ENCODE results near the gene TOGARAM2.
"Not testable (repeated sequence)": the region's sequence is repeated elsewhere in the genome, so short reads cannot be mapped to it uniquely, and the experiment has no call there.

TOGARAM2 gene

DNA sequence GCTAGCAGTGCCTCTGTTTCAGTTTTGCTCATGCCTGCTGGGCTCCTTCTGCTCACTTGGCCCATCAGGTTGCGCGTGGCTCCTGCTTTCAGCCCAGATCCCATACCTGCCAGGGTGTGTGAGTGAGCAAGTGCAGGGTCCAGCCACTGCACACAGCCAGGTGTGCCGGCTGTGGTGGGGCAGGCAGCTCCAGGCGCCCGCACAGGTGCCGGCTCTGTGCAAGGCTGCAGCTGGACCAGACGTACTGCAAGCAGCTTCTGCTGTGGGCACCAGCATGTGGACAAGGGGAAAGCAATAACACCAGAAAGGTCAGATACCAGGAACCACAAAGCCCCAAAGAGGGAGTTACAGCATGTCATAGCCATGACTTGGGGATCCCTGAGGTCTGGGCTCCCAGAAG lies 98.8 kb downstream of the TOGARAM2 start:
- Mint-ChIP-seq H3K27me3 (ENCODE audit: low read depth, poor library complexity) (peaks cover 8% of the 10 kb centered on the region), H3K27ac (no peak overlapping the region), H3K36me3 (ENCODE audit: low read depth) (no peaks in the 10 kb centered on the region), H3K4me3 (no peak overlapping the region), H3K4me1 (peaks cover 11% of the 10 kb centered on the region), H3K9me3 (peaks cover 24% of the 10 kb centered on the region)
- DNase-seq: no peak
- TF ChIP-seq, protein P1, sequence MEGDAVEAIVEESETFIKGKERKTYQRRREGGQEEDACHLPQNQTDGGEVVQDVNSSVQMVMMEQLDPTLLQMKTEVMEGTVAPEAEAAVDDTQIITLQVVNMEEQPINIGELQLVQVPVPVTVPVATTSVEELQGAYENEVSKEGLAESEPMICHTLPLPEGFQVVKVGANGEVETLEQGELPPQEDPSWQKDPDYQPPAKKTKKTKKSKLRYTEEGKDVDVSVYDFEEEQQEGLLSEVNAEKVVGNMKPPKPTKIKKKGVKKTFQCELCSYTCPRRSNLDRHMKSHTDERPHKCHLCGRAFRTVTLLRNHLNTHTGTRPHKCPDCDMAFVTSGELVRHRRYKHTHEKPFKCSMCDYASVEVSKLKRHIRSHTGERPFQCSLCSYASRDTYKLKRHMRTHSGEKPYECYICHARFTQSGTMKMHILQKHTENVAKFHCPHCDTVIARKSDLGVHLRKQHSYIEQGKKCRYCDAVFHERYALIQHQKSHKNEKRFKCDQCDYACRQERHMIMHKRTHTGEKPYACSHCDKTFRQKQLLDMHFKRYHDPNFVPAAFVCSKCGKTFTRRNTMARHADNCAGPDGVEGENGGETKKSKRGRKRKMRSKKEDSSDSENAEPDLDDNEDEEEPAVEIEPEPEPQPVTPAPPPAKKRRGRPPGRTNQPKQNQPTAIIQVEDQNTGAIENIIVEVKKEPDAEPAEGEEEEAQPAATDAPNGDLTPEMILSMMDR (IDR thresholded peaks at IDR 0.05): no peak

DNA sequence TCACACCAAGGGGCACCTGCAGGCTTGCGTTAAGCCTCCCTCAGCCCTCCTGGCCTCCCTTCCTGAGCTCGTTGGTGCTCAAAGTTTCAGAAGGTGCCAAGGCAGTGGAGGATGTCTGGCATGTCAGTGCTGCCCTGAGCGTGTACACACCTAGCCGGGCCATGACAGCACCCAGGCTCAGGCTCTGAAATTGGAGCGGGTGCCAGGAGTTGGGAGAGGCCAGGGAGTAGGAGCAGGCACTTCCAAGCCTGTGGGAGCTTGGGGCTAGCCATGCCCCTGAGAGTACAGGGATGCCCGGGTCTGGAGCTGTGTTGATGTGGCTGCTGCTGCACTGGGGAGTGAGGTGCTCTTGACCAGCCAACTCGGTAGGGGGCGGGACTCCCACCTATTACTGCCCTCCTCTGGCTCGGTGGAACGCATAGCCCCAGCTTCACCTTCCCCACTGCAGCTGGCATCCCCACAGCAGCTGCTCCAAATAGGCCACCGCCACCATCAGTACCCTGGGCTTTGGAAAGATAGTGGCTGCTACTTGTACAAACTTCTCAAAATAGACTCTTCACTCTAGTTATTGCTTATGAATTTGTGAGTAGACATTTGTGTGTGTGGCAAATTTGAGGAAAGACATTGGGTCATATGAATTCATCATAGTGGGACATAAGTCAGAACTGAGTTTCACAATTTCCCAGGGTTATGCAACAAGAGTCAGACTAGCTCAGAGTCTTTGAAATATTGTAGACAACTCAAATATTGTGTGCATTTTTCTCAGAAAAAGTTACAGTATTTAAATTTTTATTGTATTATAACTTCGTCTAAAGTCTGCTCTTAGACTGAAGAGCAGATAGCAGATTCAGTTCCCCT lies 100.0 kb downstream of the TOGARAM2 start:
- Mint-ChIP-seq H3K27ac (no peak overlapping the region), H3K27me3 (ENCODE audit: low read depth, poor library complexity) (peaks cover 8% of the 10 kb centered on the region), H3K36me3 (ENCODE audit: low read depth) (no peaks in the 10 kb centered on the region), H3K4me3 (no peak overlapping the region), H3K4me1 (peaks cover 11% of the 10 kb centered on the region), H3K9me3 (peaks cover 24% of the 10 kb centered on the region)
- TF ChIP-seq, protein P1 (IDR thresholded peaks at IDR 0.05): no peak
- DNase-seq: no peak

DNA sequence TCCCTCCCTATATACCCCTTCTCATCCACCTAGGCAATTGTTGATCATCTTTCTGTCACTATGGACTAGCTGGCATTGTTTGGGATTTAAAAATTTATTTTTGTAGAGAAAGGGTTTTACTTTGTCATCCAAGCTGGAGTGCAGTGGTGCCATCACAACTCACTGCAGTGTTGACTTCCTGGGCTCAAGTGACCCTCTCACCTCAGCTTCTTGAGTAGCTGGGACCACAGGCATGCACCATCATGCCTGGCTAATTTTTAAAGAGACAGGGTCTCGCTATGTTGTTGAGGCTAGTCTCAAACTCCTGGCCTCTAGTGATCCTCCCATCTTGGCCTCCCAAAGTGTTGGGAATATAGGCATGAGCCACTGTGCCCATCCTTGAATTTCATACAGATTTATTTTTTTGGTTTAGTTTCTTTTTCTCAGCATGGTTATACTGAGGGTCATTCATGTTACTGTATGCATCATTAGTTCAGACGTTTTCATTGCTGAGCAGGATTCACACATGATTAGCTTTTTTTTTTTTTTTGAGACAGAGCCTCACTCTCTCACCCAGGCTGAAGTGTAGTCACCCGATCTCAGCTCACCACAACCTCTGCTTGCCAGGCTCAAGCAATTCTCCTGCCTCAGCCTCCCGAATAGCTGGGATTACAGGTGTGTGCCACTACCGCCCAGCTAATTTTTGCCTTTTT lies 101.9 kb downstream of the TOGARAM2 start:
- Mint-ChIP-seq H3K4me1 (peaks cover 11% of the 10 kb centered on the region), H3K27me3 (ENCODE audit: low read depth, poor library complexity) (peaks cover 12% of the 10 kb centered on the region), H3K9me3 (peaks cover 20% of the 10 kb centered on the region), H3K4me3 (no peak overlapping the region), H3K27ac (no peak overlapping the region), H3K36me3 (ENCODE audit: low read depth) (no peaks in the 10 kb centered on the region)
- TF ChIP-seq, protein P1 (IDR thresholded peaks at IDR 0.05): no peak
- no peak for DNase-seq

DNA sequence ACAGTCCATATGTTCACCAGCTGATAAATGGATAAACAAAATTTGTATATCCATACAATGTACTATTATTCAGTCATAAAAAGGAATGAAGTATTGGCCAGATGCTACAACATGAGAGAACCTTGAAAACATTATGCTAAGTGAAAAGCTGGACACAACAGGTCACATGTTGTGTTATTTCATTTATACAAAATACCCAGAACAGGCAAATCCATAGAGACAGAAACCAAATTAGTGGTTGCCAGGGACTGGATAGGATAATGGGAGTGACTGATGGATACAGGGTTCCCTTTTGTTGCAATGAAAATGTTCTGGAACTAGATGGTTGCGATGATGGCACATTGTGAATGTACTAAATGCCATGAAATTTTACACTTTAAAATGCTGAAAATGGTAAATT lies 103.5 kb downstream of the TOGARAM2 start:
- TF ChIP-seq, protein P1 (IDR thresholded peaks at IDR 0.05): no peak
- DNase-seq: no peak
- peaks cover 14% of the 10 kb centered on the region for H3K27me3 Mint-ChIP-seq (ENCODE audit: low read depth, poor library complexity)
- peaks cover 13% of the 10 kb centered on the region for H3K9me3 Mint-ChIP-seq
- no peak overlapping the region for H3K4me3 Mint-ChIP-seq
- peaks cover 11% of the 10 kb centered on the region for H3K4me1 Mint-ChIP-seq
- no peaks in the 10 kb centered on the region for H3K36me3 Mint-ChIP-seq (ENCODE audit: low read depth)
- no peak overlapping the region for H3K27ac Mint-ChIP-seq

DNA sequence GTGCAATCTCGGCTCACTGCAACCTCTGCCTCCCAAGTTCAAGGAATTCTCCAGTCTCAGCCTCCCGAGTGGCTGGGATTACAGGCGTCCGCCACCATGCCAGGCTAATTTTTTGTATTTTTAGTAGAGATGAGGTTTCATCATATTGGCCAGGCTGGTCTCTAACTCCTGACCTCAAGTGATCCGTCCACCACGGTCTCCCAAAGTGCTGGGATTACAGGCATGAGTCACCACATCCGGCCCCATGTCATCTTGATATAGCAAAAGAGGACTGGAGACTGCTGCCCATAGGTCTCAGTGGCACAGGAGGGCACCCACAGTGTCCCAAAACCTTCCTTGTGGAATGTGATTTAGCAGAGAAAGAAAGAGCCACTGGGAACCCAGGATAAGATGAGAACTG lies 109.2 kb downstream of the TOGARAM2 start:
- H3K4me1 Mint-ChIP-seq; H3K36me3 Mint-ChIP-seq (ENCODE audit: low read depth); H3K27ac Mint-ChIP-seq; H3K4me3 Mint-ChIP-seq; H3K9me3 Mint-ChIP-seq; DNase-seq: not testable (repeated sequence)
- H3K27me3 Mint-ChIP-seq (ENCODE audit: low read depth, poor library complexity): peaks cover 17% of the 10 kb centered on the region

DNA sequence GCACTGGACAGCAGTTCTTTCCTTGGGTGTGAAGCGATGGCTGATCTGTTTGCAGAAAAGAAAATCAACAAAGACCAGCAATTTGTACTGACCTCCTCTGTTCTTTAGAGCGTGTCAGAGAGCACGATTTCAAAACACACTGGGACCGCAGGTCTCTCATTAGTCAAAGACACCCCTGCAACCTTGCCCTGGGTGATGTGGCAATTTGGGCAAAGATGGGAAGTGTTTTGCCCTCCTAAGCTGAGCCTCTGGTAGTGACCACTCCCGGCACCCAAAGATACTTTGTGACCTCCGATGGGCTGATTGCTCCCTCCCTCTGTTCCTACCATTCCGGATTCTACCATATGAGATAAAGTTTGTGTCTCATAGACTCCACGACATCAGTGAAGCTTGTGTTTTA lies 115.9 kb downstream of the TOGARAM2 start:
- no peak overlapping the region for H3K27ac Mint-ChIP-seq
- no peak for DNase-seq
- no peaks in the 10 kb centered on the region for H3K36me3 Mint-ChIP-seq (ENCODE audit: low read depth)
- H3K4me1 Mint-ChIP-seq: peaks cover 18% of the 10 kb centered on the region
- peaks cover 5% of the 10 kb centered on the region for H3K9me3 Mint-ChIP-seq
- TF ChIP-seq, protein P1 (IDR thresholded peaks at IDR 0.05): no peak
- peaks cover 8% of the 10 kb centered on the region for H3K27me3 Mint-ChIP-seq (ENCODE audit: low read depth, poor library complexity)
- H3K4me3 Mint-ChIP-seq: no peak overlapping the region

Data from nephron progenitor cell (in vitro differentiated cells).